Measurements from ENCODE around the gene PIGU. TPM values are rescaled to one million over a fixed set of nuclear protein-coding genes. Genes with fewer than 3 reads are reported as not detected.

The PIGU gene
- total and polyA plus RNA-seq, 2 of the 13 experiments (the other 11 are each of a cell fraction or from before 2014, with no cell fraction given), result 45.5 to 231 TPM

GRCh38 chr20:34701405-34702085 is 24.7 kb upstream of the PIGU start (continued):
- TF ChIP-seq HNF4G (IDR thresholded peaks at IDR 0.05; ENCODE audit: borderline replicate concordance, low read depth, low read length) (no peak), HNF4G (CRISPR knock-in tag; IDR thresholded peaks at IDR 0.05; ENCODE audit: borderline replicate concordance, low read depth) (no peak), FOXC1 (CRISPR knock-in tag; IDR thresholded peaks at IDR 0.05; ENCODE audit: borderline replicate concordance) (no peak), KDM2A (CRISPR knock-in tag; IDR thresholded peaks at IDR 0.05; ENCODE audit: borderline replicate concordance, low read depth) (no peak), TOPORS (CRISPR knock-in tag; IDR thresholded peaks at IDR 0.05) (no peak), REPIN1 (CRISPR knock-in tag; IDR thresholded peaks at IDR 0.05; ENCODE audit: borderline replicate concordance, low read depth) (peak; percentile 38; the same call in 1 of the 2 replicates), CREB1 (IDR thresholded peaks at IDR 0.05) (peak; percentile 19; the same call in 1 of the 2 replicates), CREB1 (CRISPR knock-in tag; IDR thresholded peaks at IDR 0.05) (no peak), ZNF704 (CRISPR knock-in tag; IDR thresholded peaks at IDR 0.05; ENCODE audit: borderline replicate concordance) (no peak), GPN1 (CRISPR knock-in tag; IDR thresholded peaks at IDR 0.05; ENCODE audit: borderline replicate concordance) (no peak), FOSL2 (CRISPR knock-in tag; IDR thresholded peaks at IDR 0.05) (peak; percentile 89), ZBTB3 (CRISPR knock-in tag; IDR thresholded peaks at IDR 0.05; ENCODE audit: borderline replicate concordance, low read depth) (no peak), ZNF121 (CRISPR knock-in tag; IDR thresholded peaks at IDR 0.05) (peak; percentile 71; the same call in 1 of the 2 replicates), ZNF7 (CRISPR knock-in tag; IDR thresholded peaks at IDR 0.05) (no peak), AKNA (CRISPR knock-in tag; IDR thresholded peaks at IDR 0.05; ENCODE audit: borderline replicate concordance) (no peak), ZNF30 (CRISPR knock-in tag; IDR thresholded peaks at IDR 0.05) (no peak), FOSL1 (CRISPR knock-in tag; IDR thresholded peaks at IDR 0.05; ENCODE audit: borderline replicate concordance) (peak; percentile 35; the same call in 1 of the 2 replicates), E2F1 (CRISPR knock-in tag; IDR thresholded peaks at IDR 0.05) (no peak), DRAP1 (CRISPR knock-in tag; IDR thresholded peaks at IDR 0.05) (no peak), PRPF4 (IDR thresholded peaks at IDR 0.05; ENCODE audit: low read depth, low read length, poor library complexity, severe bottlenecking) (no peak), DPF2 (CRISPR knock-in tag; IDR thresholded peaks at IDR 0.05; ENCODE audit: borderline replicate concordance, low read depth) (no peak), ZNF460 (CRISPR knock-in tag; IDR thresholded peaks at IDR 0.05; ENCODE audit: borderline replicate concordance) (no peak), ZNF678 (CRISPR knock-in tag; IDR thresholded peaks at IDR 0.05) (no peak)
